Endothelial cell of umbilical vein (primary cell): ENCODE data around the gene PRSS36.

Source experiments
- GATA2 ChIP-seq: IDR thresholded peaks from 2 replicates; pipeline ENCODE4 v1.7.0; 2011; ENCODE audit warnings: low read depth, mild to moderate bottlenecking, moderate library complexity, mixed read lengths, low read length; ENCODE audit not compliant: insufficient read length, insufficient read depth
- POLR2A ChIP-seq: IDR thresholded peaks from 2 replicates; pipeline ENCODE4 v1.6.1; 2012; ENCODE audit warnings: low read depth, mild to moderate bottlenecking, control low read depth, low read length
- POLR2AphosphoS5 ChIP-seq: IDR thresholded peaks from 2 replicates; pipeline ENCODE4 v1.6.1; 2012; ENCODE audit warnings: low read depth, mild to moderate bottlenecking, control low read depth, low read length, moderate library complexity; ENCODE audit not compliant: insufficient read depth
- TF ChIP-seq, protein P1 (sequence below), 2 donors: IDR thresholded peaks; 1 replicate in 1 of 2; 2 replicates in 1 of 2; pipeline ENCODE4 v1.5.1; 2011; ENCODE audit warnings: low read length in 2 of 2, mild to moderate bottlenecking in 2 of 2, moderate library complexity in 2 of 2, control low read depth in 1 of 2, inconsistent platforms in 1 of 2, low read depth in 1 of 2; ENCODE audit not compliant: insufficient read depth in 1 of 2; ENCODE audit errors: extremely low read depth in 1 of 2
- TF ChIP-seq, protein P2 (sequence below): IDR thresholded peaks from 2 replicates; pipeline ENCODE4 v1.6.1; 2011; ENCODE audit not compliant: insufficient read depth, insufficient read length

DNA sequence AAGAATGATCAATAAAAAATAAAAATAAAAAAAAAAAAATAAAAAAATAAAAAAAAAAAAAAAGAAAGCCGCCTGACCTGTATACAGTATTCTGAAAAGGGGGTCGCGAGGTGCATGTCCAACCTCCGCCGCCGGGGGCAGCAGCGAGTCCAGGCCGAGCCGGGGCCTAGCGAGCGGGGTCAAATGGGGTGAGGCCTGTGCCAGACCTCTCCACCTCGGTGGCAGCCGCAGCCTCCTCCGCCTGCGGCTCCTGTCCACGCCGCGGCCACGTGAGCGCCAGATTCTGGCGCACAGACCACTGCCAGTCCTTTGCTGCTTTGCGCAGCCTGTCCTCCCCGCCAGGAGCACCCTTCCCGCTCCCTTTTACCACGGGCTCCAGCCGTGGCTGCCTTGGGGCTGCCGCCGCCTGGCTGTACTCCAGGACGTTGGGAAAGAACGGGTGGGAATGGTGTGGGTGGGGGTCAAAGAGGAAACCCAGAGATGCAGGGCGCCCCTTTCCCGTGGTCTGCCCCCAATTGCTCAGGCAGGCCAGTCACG, 44.1 kb downstream of the PRSS36 start:
- TF ChIP-seq, protein P1, sequence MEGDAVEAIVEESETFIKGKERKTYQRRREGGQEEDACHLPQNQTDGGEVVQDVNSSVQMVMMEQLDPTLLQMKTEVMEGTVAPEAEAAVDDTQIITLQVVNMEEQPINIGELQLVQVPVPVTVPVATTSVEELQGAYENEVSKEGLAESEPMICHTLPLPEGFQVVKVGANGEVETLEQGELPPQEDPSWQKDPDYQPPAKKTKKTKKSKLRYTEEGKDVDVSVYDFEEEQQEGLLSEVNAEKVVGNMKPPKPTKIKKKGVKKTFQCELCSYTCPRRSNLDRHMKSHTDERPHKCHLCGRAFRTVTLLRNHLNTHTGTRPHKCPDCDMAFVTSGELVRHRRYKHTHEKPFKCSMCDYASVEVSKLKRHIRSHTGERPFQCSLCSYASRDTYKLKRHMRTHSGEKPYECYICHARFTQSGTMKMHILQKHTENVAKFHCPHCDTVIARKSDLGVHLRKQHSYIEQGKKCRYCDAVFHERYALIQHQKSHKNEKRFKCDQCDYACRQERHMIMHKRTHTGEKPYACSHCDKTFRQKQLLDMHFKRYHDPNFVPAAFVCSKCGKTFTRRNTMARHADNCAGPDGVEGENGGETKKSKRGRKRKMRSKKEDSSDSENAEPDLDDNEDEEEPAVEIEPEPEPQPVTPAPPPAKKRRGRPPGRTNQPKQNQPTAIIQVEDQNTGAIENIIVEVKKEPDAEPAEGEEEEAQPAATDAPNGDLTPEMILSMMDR (IDR thresholded peaks at IDR 0.05; ENCODE audit: extremely low read depth in 1 of 2, insufficient read depth in 1 of 2, low read depth in 1 of 2, low read length in 2 of 2) = peak; percentile 70 to 87
- TF ChIP-seq POLR2AphosphoS5 = no peak
- TF ChIP-seq GATA2 = no peak
- no peak for TF ChIP-seq POLR2A
- TF ChIP-seq, protein P2, sequence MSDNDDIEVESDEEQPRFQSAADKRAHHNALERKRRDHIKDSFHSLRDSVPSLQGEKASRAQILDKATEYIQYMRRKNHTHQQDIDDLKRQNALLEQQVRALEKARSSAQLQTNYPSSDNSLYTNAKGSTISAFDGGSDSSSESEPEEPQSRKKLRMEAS = no peak
